Measurements from ENCODE around the gene PFKFB2.

PFKFB2 gene

DNA sequence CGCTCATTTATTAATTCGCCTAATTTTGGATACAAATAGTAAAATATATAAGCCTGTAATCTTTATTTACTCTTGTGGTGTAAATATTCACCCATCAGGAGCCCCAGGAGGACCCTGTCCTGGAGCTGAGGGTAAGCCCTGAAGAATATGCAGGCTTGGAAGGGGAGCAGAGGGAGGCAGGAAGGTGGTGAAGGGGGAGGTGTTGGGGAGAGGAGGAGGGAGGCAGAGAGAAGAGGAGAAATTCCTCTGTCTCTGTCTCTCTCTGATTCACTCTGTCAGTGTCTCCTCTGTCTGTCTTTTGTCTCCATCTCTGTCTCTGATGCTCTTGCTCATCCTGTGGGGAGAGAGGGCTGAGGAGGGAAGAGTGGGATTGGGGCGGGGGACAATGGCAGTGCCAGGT lies 32.8 kb downstream of the PFKFB2 start:
- Histone ChIP-seq H2AK5ac (ENCODE audit: low read depth, low read length) (no peak overlapping the region), H3K23ac (ENCODE audit: low read depth, low read length, poor library complexity) (no peak overlapping the region), H2AFZ (ENCODE audit: low read length) (no peak overlapping the region), H3K18ac (ENCODE audit: low read length) (no peak overlapping the region), H3K4me1 (ENCODE audit: control insufficient read depth in 2 of 2, insufficient read depth in 1 of 2, low read depth in 1 of 2, low read length in 2 of 2) (peaks cover 0 to 1% of the 10 kb centered on the region in 2 donors), H4K91ac (ENCODE audit: low read depth, low read length, poor library complexity) (no peak overlapping the region), H4K8ac (ENCODE audit: low read depth, low read length) (no peak overlapping the region), H3K27ac (replicated peaks; ENCODE audit: low read length) (no peak overlapping the region), H3K36me3 (replicated peaks in 1 of 2; ENCODE audit: control insufficient read depth in 2 of 2, insufficient read depth in 2 of 2, low read length in 2 of 2) (no peaks in the 10 kb centered on the region), H2BK15ac (ENCODE audit: low read length) (no peak overlapping the region), H3K27me3 (ENCODE audit: control insufficient read depth in 3 of 3, insufficient read depth in 3 of 3, low read depth in 1 of 3, low read length in 3 of 3) (peaks cover 0 to 9% (median 0%) of the 10 kb centered on the region in 3 experiments), H2BK5ac (ENCODE audit: low read length) (no peak overlapping the region), H2BK120ac (ENCODE audit: low read depth, low read length) (no peak overlapping the region), H3K79me1 (ENCODE audit: low read depth, low read length) (no peaks in the 10 kb centered on the region), H3K4ac (ENCODE audit: low read length) (no peak overlapping the region), H3K9ac (ENCODE audit: low read depth, low read length, poor library complexity) (no peak overlapping the region), H3K4me2 (ENCODE audit: insufficient read depth, low read length, poor library complexity, severe bottlenecking) (no peak overlapping the region), H2BK12ac (ENCODE audit: low read length) (no peak overlapping the region), H3K9me3 (replicated peaks in 1 of 2; ENCODE audit: control insufficient read depth in 2 of 2, insufficient read depth in 1 of 2, low read depth in 1 of 2, low read length in 2 of 2) (no peaks in the 10 kb centered on the region), H3K14ac (ENCODE audit: low read length) (no peak overlapping the region), H3K4me3 (ENCODE audit: low read length in 2 of 2) (no peak overlapping the region)
- no CpG with 5 or more reads among the region's 3 CpGs for WGBS, 2 donors (ENCODE audit: extremely low coverage in 2 of 2, insufficient read length in 2 of 2, insufficient replicate concordance in 1 of 2)
- DNase-seq (ENCODE audit: low spot score) = no peak

DNA sequence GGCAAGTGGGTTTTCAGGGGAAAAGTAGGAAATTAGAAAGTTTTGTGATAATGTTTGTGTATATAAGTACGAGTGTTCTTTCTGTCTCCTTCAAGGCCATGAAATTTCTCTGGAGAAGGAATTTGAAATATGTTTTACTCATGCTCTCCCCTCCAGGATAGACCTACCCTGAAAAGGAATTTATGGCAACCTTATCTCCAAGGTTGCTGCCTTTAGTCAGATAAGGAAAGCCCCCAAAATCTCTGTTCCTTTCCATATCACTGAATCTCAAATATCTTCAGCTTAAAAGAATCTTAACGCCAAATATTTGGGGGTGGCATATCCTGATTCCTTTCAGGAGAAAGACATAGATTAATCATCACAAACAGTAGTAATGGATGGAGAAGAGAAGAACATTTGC lies 35.1 kb downstream of the PFKFB2 start:
- Histone ChIP-seq H3K4me3 (ENCODE audit: low read length in 2 of 2) (no peak overlapping the region), H3K23ac (ENCODE audit: low read depth, low read length, poor library complexity) (no peak overlapping the region), H2BK120ac (ENCODE audit: low read depth, low read length) (no peak overlapping the region), H3K9ac (ENCODE audit: low read depth, low read length, poor library complexity) (no peak overlapping the region), H2AFZ (ENCODE audit: low read length) (no peak overlapping the region), H3K4me2 (ENCODE audit: insufficient read depth, low read length, poor library complexity, severe bottlenecking) (no peak overlapping the region), H4K8ac (ENCODE audit: low read depth, low read length) (no peak overlapping the region), H3K18ac (ENCODE audit: low read length) (no peak overlapping the region), H3K36me3 (replicated peaks in 1 of 2; ENCODE audit: control insufficient read depth in 2 of 2, insufficient read depth in 2 of 2, low read length in 2 of 2) (no peaks in the 10 kb centered on the region), H2AK5ac (ENCODE audit: low read depth, low read length) (no peak overlapping the region), H3K14ac (ENCODE audit: low read length) (no peak overlapping the region), H3K27me3 (ENCODE audit: control insufficient read depth in 3 of 3, insufficient read depth in 3 of 3, low read depth in 1 of 3, low read length in 3 of 3) (peaks cover 0 to 14% (median 0%) of the 10 kb centered on the region in 3 experiments), H3K4me1 (ENCODE audit: control insufficient read depth in 2 of 2, insufficient read depth in 1 of 2, low read depth in 1 of 2, low read length in 2 of 2) (peaks cover 0 to 1% of the 10 kb centered on the region in 2 donors), H3K4ac (ENCODE audit: low read length) (no peak overlapping the region), H3K79me1 (ENCODE audit: low read depth, low read length) (no peaks in the 10 kb centered on the region), H3K27ac (replicated peaks; ENCODE audit: low read length) (no peak overlapping the region), H3K9me3 (replicated peaks in 1 of 2; ENCODE audit: control insufficient read depth in 2 of 2, insufficient read depth in 1 of 2, low read depth in 1 of 2, low read length in 2 of 2) (no peaks in the 10 kb centered on the region), H4K91ac (ENCODE audit: low read depth, low read length, poor library complexity) (no peak overlapping the region), H2BK12ac (ENCODE audit: low read length) (no peak overlapping the region), H2BK5ac (ENCODE audit: low read length) (no peak overlapping the region), H2BK15ac (ENCODE audit: low read length) (no peak overlapping the region)
- no peak for DNase-seq (ENCODE audit: low spot score)
- WGBS, 2 donors (ENCODE audit: extremely low coverage in 2 of 2, insufficient read length in 2 of 2, insufficient replicate concordance in 1 of 2) = no CpG with 5 or more reads among the region's 2 CpGs

DNA sequence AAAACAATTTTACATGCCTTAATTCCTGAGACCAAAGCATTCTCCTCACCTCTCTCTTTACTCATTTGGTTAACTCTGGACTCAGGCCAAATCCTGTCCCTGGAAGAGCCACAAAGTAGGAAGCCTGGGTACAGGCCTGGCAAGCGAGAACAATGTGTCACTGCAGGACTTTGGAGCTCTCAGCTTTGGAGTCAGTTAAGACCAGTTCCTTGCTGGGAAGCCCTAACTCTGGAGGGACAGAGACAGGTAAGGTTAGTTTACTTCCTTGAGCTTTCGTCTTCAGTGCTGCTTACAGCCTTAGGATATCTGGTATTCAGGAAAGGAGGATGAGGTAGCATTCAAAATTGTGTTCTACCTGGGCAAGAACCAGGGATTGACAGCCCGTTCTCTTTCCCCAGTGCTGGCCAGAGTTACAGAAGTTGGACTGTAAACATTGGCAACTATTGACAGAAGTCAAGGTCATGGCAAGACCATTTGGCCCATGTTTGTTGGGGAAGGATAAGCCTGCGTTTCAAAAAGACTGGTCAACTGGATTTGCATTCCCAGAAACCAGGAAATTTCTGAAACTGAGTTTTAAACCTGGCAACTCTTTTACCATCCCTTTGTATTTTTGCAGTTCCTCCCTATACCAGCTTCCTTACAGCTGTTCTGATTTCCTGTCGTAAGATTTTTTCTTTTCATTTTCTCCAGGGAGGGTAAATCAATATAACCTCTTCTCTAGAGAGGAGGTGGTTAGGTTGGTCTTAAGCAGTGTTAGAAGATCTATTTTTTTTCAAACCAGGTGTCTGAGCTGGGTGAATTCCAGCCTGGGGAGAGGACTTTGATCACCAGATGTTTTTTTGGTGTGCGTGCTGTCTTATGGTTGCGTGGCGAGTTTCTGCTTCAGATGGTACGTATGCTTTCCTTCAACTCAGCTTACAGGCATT lies 35.9 kb downstream of the PFKFB2 start, which contains the start of gene C4BPB:
Gene C4BPB (plus strand): TSS at position 160 of the 926 bp plus-strand sequence. CDS start 672 bp downstream, at position 832.
- Histone ChIP-seq H3K14ac (ENCODE audit: low read length) (no peak within 1 kb of the TSS), H3K18ac (ENCODE audit: low read length) (no peak within 1 kb of the TSS), H3K4me3 (ENCODE audit: low read length in 2 of 2) (no peak within 1 kb of the TSS), H3K4me1 (ENCODE audit: control insufficient read depth in 2 of 2, insufficient read depth in 1 of 2, low read depth in 1 of 2, low read length in 2 of 2) (peaks cover 0 to 1% of the 10 kb centered on the region in 2 donors), H3K23ac (ENCODE audit: low read depth, low read length, poor library complexity) (no peak within 1 kb of the TSS), H3K4ac (ENCODE audit: low read length) (no peak within 1 kb of the TSS), H2BK5ac (ENCODE audit: low read length) (no peak within 1 kb of the TSS), H3K27ac (replicated peaks; ENCODE audit: low read length) (no peak within 1 kb of the TSS), H2BK15ac (ENCODE audit: low read length) (no peak within 1 kb of the TSS), H2AFZ (ENCODE audit: low read length) (no peak within 1 kb of the TSS), H3K4me2 (ENCODE audit: insufficient read depth, low read length, poor library complexity, severe bottlenecking) (no peak within 1 kb of the TSS), H2BK120ac (ENCODE audit: low read depth, low read length) (no peak within 1 kb of the TSS), H2BK12ac (ENCODE audit: low read length) (no peak within 1 kb of the TSS), H3K79me1 (ENCODE audit: low read depth, low read length) (no peaks in the 10 kb centered on the region), H3K27me3 (ENCODE audit: control insufficient read depth in 3 of 3, insufficient read depth in 3 of 3, low read depth in 1 of 3, low read length in 3 of 3) (peaks cover 0 to 14% (median 0%) of the 10 kb centered on the region in 3 experiments), H4K8ac (ENCODE audit: low read depth, low read length) (no peak within 1 kb of the TSS), H3K9ac (ENCODE audit: low read depth, low read length, poor library complexity) (no peak within 1 kb of the TSS), H2AK5ac (ENCODE audit: low read depth, low read length) (no peak within 1 kb of the TSS), H3K36me3 (replicated peaks in 1 of 2; ENCODE audit: control insufficient read depth in 2 of 2, insufficient read depth in 2 of 2, low read length in 2 of 2) (no peaks in the 10 kb centered on the region), H3K9me3 (replicated peaks in 1 of 2; ENCODE audit: control insufficient read depth in 2 of 2, insufficient read depth in 1 of 2, low read depth in 1 of 2, low read length in 2 of 2) (no peaks in the 10 kb centered on the region), H4K91ac (ENCODE audit: low read depth, low read length, poor library complexity) (no peak within 1 kb of the TSS)
- no CpG with 5 or more reads among the region's 9 CpGs for WGBS, 2 donors (ENCODE audit: extremely low coverage in 2 of 2, insufficient read length in 2 of 2, insufficient replicate concordance in 1 of 2)
- no peak for DNase-seq (ENCODE audit: low spot score)

DNA sequence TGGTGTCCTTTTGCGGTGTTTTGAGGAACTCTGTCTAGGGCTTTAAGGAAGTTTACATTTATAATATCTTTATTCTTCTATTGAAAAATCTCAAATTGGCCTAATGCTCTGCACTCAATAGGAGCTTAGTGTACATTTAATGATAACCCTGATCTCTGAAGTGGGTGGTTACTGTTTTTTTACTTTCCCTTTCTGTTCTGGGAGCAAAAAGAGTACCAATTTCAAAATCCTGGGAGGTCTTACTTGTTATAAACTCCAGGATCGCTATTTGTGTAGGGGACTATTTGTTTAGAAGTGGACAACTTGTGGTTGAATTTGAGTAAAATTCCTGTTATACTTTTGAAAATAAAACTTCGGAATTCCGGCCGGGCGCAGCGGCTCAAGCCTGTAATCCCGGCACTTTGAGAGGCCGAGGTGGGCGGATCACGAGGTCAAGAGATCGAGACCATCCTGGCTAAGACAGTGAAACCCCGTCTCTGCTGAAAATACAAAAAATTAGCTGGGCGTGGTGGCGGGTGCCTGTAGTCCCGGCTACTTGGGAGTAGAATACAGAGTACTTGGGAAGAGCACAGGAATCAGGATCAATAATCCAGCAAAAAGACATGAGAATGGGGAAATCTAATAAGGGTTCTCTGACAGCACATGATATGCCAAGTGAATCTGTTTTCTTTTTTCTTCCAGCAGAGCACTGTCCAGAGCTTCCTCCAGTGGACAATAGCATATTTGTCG lies 36.7 kb downstream of the PFKFB2 start:
- Histone ChIP-seq H2AFZ (ENCODE audit: low read length) (no peak overlapping the region), H3K4me3 (ENCODE audit: low read length in 2 of 2) (no peak overlapping the region), H2AK5ac (ENCODE audit: low read depth, low read length) (no peak overlapping the region), H3K79me1 (ENCODE audit: low read depth, low read length) (no peaks in the 10 kb centered on the region), H2BK15ac (ENCODE audit: low read length) (no peak overlapping the region), H3K9ac (ENCODE audit: low read depth, low read length, poor library complexity) (no peak overlapping the region), H2BK5ac (ENCODE audit: low read length) (no peak overlapping the region), H4K91ac (ENCODE audit: low read depth, low read length, poor library complexity) (no peak overlapping the region), H2BK12ac (ENCODE audit: low read length) (no peak overlapping the region), H3K4ac (ENCODE audit: low read length) (no peak overlapping the region), H3K4me1 (ENCODE audit: control insufficient read depth in 2 of 2, insufficient read depth in 1 of 2, low read depth in 1 of 2, low read length in 2 of 2) (peaks cover 0 to 1% of the 10 kb centered on the region in 2 donors), H3K9me3 (replicated peaks in 1 of 2; ENCODE audit: control insufficient read depth in 2 of 2, insufficient read depth in 1 of 2, low read depth in 1 of 2, low read length in 2 of 2) (no peaks in the 10 kb centered on the region), H2BK120ac (ENCODE audit: low read depth, low read length) (no peak overlapping the region), H3K36me3 (replicated peaks in 1 of 2; ENCODE audit: control insufficient read depth in 2 of 2, insufficient read depth in 2 of 2, low read length in 2 of 2) (no peaks in the 10 kb centered on the region), H3K4me2 (ENCODE audit: insufficient read depth, low read length, poor library complexity, severe bottlenecking) (no peak overlapping the region), H3K23ac (ENCODE audit: low read depth, low read length, poor library complexity) (no peak overlapping the region), H3K27me3 (ENCODE audit: control insufficient read depth in 3 of 3, insufficient read depth in 3 of 3, low read depth in 1 of 3, low read length in 3 of 3) (peaks cover 0 to 14% (median 0%) of the 10 kb centered on the region in 3 experiments), H3K27ac (replicated peaks; ENCODE audit: low read length) (no peak overlapping the region), H3K18ac (ENCODE audit: low read length) (no peak overlapping the region), H4K8ac (ENCODE audit: low read depth, low read length) (no peak overlapping the region), H3K14ac (ENCODE audit: low read length) (no peak overlapping the region)
- no peak for DNase-seq (ENCODE audit: low spot score)
- no CpG with 5 or more reads among the region's 17 CpGs for WGBS, 2 donors (ENCODE audit: extremely low coverage in 2 of 2, insufficient read length in 2 of 2, insufficient replicate concordance in 1 of 2)

All from neuronal stem cell (in vitro differentiated cells).